GM23338 (cell line): ENCODE data around the gene NEK10. TPM values are rescaled to one million over a fixed set of nuclear protein-coding genes. Genes with fewer than 3 reads are reported as not detected.

Source experiments
- ATAC-seq: fragments of 200-7000 bp; cut with Tn5 transposase; 3 replicates; pipeline ENCODE4 v1.9.1; 2020
- DNase-seq: peaks from one replicate; pipeline ENCODE4 v3.0.0-alpha.2; 2015; ENCODE audit warnings: low spot score
- H2AFZ ChIP-seq: fragments of 200-600 bp; sonication (generic); 2 replicates; pipeline ENCODE4 v1.8.0; 2016; ENCODE audit warnings: antibody characterized with exemption, mild to moderate bottlenecking, moderate library complexity
- H3F3A ChIP-seq: fragments of 200-600 bp; sonication (generic); replicated peaks from 2 replicates; pipeline ENCODE4 v1.8.0; 2017; ENCODE audit warnings: antibody characterized with exemption, mixed run types, low read depth
- H3K27ac ChIP-seq: fragments of 200-600 bp; sonication (generic); 2 replicates; pipeline ENCODE4 v1.6.1; 2016; ENCODE audit warnings: low read depth
- H3K27me3 ChIP-seq: fragments of 200-600 bp; sonication (generic); 2 replicates; pipeline ENCODE4 v1.8.0; 2016; ENCODE audit warnings: mild to moderate bottlenecking, mixed run types, moderate library complexity; ENCODE audit not compliant: insufficient read depth
- H3K36me3 ChIP-seq: fragments of 200-600 bp; sonication (generic); 2 replicates; pipeline ENCODE4 v1.8.0; 2016; ENCODE audit warnings: mild to moderate bottlenecking; ENCODE audit not compliant: insufficient read depth
- H3K4me1 ChIP-seq: fragments of 200-600 bp; sonication (generic); 2 replicates; pipeline ENCODE4 v1.8.0; 2016; ENCODE audit warnings: mild to moderate bottlenecking, moderate library complexity; ENCODE audit not compliant: insufficient read depth
- H3K4me2 ChIP-seq: fragments of 200-600 bp; sonication (generic); 2 replicates; pipeline ENCODE4 v1.7.1; 2017; ENCODE audit warnings: mixed run types
- H3K4me3 ChIP-seq: fragments of 200-600 bp; sonication (generic); 2 replicates; pipeline ENCODE4 v1.6.1; 2016; ENCODE audit warnings: mixed run types
- H3K79me2 ChIP-seq: fragments of 200-600 bp; sonication (generic); replicated peaks from 2 replicates; pipeline ENCODE4 v1.8.0; 2017; ENCODE audit warnings: mild to moderate bottlenecking; ENCODE audit not compliant: insufficient read depth
- H3K9me2 ChIP-seq: fragments of 200-600 bp; sonication (generic); 2 replicates; pipeline ENCODE4 v1.8.0; 2017; ENCODE audit not compliant: insufficient read depth
- H4K20me1 ChIP-seq: fragments of 200-600 bp; sonication (generic); replicated peaks from 2 replicates; pipeline ENCODE4 v1.8.0; 2017; ENCODE audit warnings: mild to moderate bottlenecking; ENCODE audit not compliant: insufficient read depth
- H3K27ac Mint-ChIP-seq: 2 replicates; pipeline ENCODE4 v1.8.0; 2020; ENCODE audit warnings: inconsistent platforms, mild to moderate bottlenecking, moderate library complexity, mixed read lengths
- H3K27me3 Mint-ChIP-seq: 3 replicates; pipeline ENCODE4 v1.8.0; 2022; ENCODE audit warnings: low read depth, mild to moderate bottlenecking, moderate library complexity, mixed read lengths, inconsistent platforms; ENCODE audit not compliant: insufficient read depth, poor library complexity
- H3K36me3 Mint-ChIP-seq: 3 replicates; pipeline ENCODE4 v1.8.0; 2021; ENCODE audit warnings: low read depth, mild to moderate bottlenecking, inconsistent platforms, moderate library complexity, mixed read lengths
- H3K4me1 Mint-ChIP-seq: 3 replicates; pipeline ENCODE4 v1.8.0; 2020; ENCODE audit warnings: mild to moderate bottlenecking, inconsistent platforms, mixed read lengths
- H3K4me3 Mint-ChIP-seq: 3 replicates; pipeline ENCODE4 v1.8.0; 2021; ENCODE audit warnings: moderate library complexity, mild to moderate bottlenecking, inconsistent platforms, mixed read lengths
- H3K9me3 Mint-ChIP-seq: 3 replicates; pipeline ENCODE4 v1.8.0; 2020; ENCODE audit warnings: moderate library complexity, mild to moderate bottlenecking, inconsistent platforms, mixed read lengths
- CTCF ChIP-seq, 2 experiments: fragments of 200-600 bp in 1 of 2; sonication (generic) in 1 of 2; conservative IDR thresholded peaks; 2 replicates each; pipeline versions ENCODE4 v1.5.1 to v1.6.1; 2016 to 2017; ENCODE audit warnings: antibody characterized with exemption in 2 of 2, low read depth in 2 of 2, mild to moderate bottlenecking in 2 of 2, moderate library complexity in 1 of 2
- EZH2phosphoT487 ChIP-seq: fragments of 200-600 bp; sonication (generic); IDR thresholded peaks from one replicate; pipeline ENCODE4 v1.8.1; 2018; ENCODE audit warnings: antibody characterized with exemption; ENCODE audit not compliant: unreplicated experiment
- NANOG ChIP-seq: IDR thresholded peaks from 2 replicates; pipeline ENCODE4 v1.6.1; 2016; ENCODE audit warnings: antibody characterized with exemption, borderline replicate concordance
- POLR2AphosphoS5 ChIP-seq: IDR thresholded peaks from 2 replicates; pipeline ENCODE4 v1.6.1; 2016; ENCODE audit warnings: antibody characterized with exemption, low read depth
- STAT1 ChIP-seq: IDR thresholded peaks from one replicate; pipeline ENCODE4 v1.6.1; 2016; ENCODE audit warnings: antibody characterized with exemption; ENCODE audit not compliant: unreplicated experiment
- ZNF114 ChIP-seq: fragments of 250-450 bp; sonication (Bioruptor Pico); IDR thresholded peaks from 2 replicates; pipeline ENCODE4 v1.5.0; 2020; ENCODE audit warnings: mild to moderate bottlenecking, moderate library complexity
- ZNF331 ChIP-seq: fragments of 250-450 bp; sonication (Bioruptor Pico); IDR thresholded peaks from 2 replicates; pipeline ENCODE4 v1.5.0; 2020; ENCODE audit warnings: low read depth, mild to moderate bottlenecking, moderate library complexity
- ZNF462 ChIP-seq: fragments of 250-450 bp; sonication (Bioruptor Pico); IDR thresholded peaks from 2 replicates; pipeline ENCODE4 v1.5.0; 2020; ENCODE audit warnings: mild to moderate bottlenecking, moderate library complexity
- polyA plus RNA-seq: library from polyadenylated mRNA; unstranded; fragments of >200 nt; fragmentation: Nextera tagmentation; extraction: Ambion mirVana; gene quantifications from 2 replicates; pipeline ENCODE4 v1.2.1, GENCODE V29; 2016
- total RNA-seq: library from RNA; depleted of rRNA; stranded (reverse); fragments of >200 nt; shearing (Covaris generic); gene quantifications from 2 replicates; pipeline ENCODE4 v1.2.3, GENCODE V29; 2014

NEK10 gene
- total and polyA plus RNA-seq, 2 experiments from 2014 or later: 0.55 to 2.0 TPM

GRCh38 chr3:27281671-27282150, 87.5 kb downstream of the NEK10 start:
- Mint-ChIP-seq H3K4me3 (no peak overlapping the region), H3K36me3 (no peaks in the 10 kb centered on the region), H3K9me3 (no peaks in the 10 kb centered on the region), H3K4me1 (peaks cover under 1% of the 10 kb centered on the region; the same call in 1 of the 3 replicates), H3K27me3 (no peaks in the 10 kb centered on the region), H3K27ac (no peak overlapping the region)
- Histone ChIP-seq H3K4me3 (no peak overlapping the region), H3K9me2 (0 out of 2 replicates have a peak, but pooled peaks cover 3% of the 10 kb centered on the region), H2AFZ (no peak overlapping the region), H3K4me2 (no peak overlapping the region), H3K27ac (no peak overlapping the region), H3F3A (no peaks in the 10 kb centered on the region), H3K4me1 (no peaks in the 10 kb centered on the region), H3K79me2 (no peaks in the 10 kb centered on the region), H4K20me1 (no peaks in the 10 kb centered on the region), H3K27me3 (no peaks in the 10 kb centered on the region), H3K36me3 (no peaks in the 10 kb centered on the region)
- no peak for TF ChIP-seq STAT1
- TF ChIP-seq EZH2phosphoT487: no peak
- no peak for TF ChIP-seq ZNF462
- no peak for TF ChIP-seq POLR2AphosphoS5
- TF ChIP-seq CTCF (conservative IDR thresholded peaks at IDR 0.05; ENCODE audit: low read depth in 2 of 2): no peak
- TF ChIP-seq ZNF114: no peak
- TF ChIP-seq ZNF331 (CRISPR knock-in tag): no peak
- no peak for TF ChIP-seq NANOG
- ATAC-seq: no peak
- DNase-seq: no peak
